22Rv1 (cell line): ENCODE data around the gene PTCD1.

ENCODE experiments used
- ZFX ChIP-seq: fragments of 450-650 bp; IDR thresholded peaks from 2 replicates; pipeline ENCODE4 v1.6.1; 2017; ENCODE audit warnings: antibody characterized with exemption, borderline replicate concordance
- TF ChIP-seq, protein P1 (sequence below): fragments of 450-650 bp; IDR thresholded peaks from 2 replicates; pipeline ENCODE4 v1.5.1; 2017; ENCODE audit warnings: mild to moderate bottlenecking

DNA sequence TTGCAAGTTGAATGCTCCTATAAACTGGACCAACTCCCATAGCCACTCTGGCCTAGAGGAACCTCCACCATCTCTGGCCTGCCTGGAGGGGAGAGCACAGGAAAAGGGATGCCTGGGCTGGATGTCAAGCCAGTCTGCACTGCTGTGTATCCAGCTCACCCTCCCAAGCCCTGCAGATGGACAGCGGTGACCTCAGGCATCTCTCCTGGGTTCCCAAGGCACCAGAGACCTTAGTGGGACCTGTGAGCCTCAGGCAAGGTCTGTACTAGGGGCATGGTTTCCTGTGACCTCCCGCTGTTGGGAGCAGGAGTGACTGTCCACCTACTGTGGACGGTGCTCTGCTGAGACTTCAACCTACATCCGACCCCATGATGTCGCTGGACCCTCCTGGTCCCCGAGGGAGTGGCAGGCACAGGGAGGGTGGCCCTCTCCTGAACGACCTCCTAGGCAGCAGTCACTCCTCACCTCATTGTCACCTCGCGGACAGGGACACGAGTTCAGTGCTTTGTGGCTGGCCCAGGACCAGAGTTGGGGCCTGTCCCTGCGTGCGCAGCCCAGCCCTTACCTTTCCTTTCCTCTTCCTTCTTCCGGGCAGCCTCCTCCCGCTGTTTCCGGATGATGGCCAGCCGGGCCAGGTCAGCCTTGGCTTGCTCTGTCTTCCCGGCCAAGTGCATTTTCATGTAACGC, 41.2 kb downstream of the PTCD1 start:
- TF ChIP-seq, protein P1, sequence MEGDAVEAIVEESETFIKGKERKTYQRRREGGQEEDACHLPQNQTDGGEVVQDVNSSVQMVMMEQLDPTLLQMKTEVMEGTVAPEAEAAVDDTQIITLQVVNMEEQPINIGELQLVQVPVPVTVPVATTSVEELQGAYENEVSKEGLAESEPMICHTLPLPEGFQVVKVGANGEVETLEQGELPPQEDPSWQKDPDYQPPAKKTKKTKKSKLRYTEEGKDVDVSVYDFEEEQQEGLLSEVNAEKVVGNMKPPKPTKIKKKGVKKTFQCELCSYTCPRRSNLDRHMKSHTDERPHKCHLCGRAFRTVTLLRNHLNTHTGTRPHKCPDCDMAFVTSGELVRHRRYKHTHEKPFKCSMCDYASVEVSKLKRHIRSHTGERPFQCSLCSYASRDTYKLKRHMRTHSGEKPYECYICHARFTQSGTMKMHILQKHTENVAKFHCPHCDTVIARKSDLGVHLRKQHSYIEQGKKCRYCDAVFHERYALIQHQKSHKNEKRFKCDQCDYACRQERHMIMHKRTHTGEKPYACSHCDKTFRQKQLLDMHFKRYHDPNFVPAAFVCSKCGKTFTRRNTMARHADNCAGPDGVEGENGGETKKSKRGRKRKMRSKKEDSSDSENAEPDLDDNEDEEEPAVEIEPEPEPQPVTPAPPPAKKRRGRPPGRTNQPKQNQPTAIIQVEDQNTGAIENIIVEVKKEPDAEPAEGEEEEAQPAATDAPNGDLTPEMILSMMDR = no peak
- TF ChIP-seq ZFX = no peak
